MM.1S (cell line): ENCODE results near the gene NSUN4.

Source experiments
- CTCF ChIP-seq: fragments of 300-600 bp; sonication (generic); IDR thresholded peaks from 2 replicates; pipeline ENCODE4 v1.5.1; 2016; ENCODE audit warnings: antibody characterized with exemption, low read length, mixed read lengths
- EZH2 ChIP-seq: fragments of 300-600 bp; sonication (generic); optimal IDR thresholded peaks from 2 replicates; pipeline ENCODE3; 2017; ENCODE audit warnings: low read depth, mild to moderate bottlenecking, antibody characterized with exemption, low read length, mixed read lengths
- EZH2phosphoT487 ChIP-seq: fragments of 300-600 bp; sonication (generic); IDR thresholded peaks from 2 replicates; pipeline ENCODE4 v1.6.1; 2018; ENCODE audit warnings: antibody characterized with exemption, low read length

- TF ChIP-seq CTCF (no peak), EZH2 (no peak), EZH2phosphoT487 (no peak)
These were observed 2.7 kb downstream of the NSUN4 start for GRCh38 chr1:46343351-46343695.
